ENCODE data around the gene LRRC8D.
"Not testable (repeated sequence)": the region's sequence is repeated elsewhere in the genome, so short reads cannot be mapped to it uniquely, and the experiment has no call there.

Gene LRRC8D

GRCh38 chr1:89923517-89923916, 102.7 kb downstream of the LRRC8D start:
- H3K27me3 ChIP-seq (ENCODE audit: low read length), result no peaks in the 10 kb centered on the region
- H3K27ac ChIP-seq (ENCODE audit: low read depth, low read length), result no peak overlapping the region
- no peak overlapping the region for H2AFZ ChIP-seq (ENCODE audit: low read depth, low read length, severe bottlenecking)
- no peaks in the 10 kb centered on the region for H3F3A ChIP-seq (ENCODE audit: insufficient read depth)
- no peaks in the 10 kb centered on the region for H4K20me1 ChIP-seq (ENCODE audit: low read depth, low read length)
- no peaks in the 10 kb centered on the region for H3K9me3 ChIP-seq (ENCODE audit: insufficient read depth, low read length)
- H3K9ac ChIP-seq (ENCODE audit: low read length), result no peak overlapping the region
- no peak for TF ChIP-seq CTCF (IDR thresholded peaks at IDR 0.05; ENCODE audit: insufficient read depth, low read length, poor library complexity, severe bottlenecking)
- TF ChIP-seq EZH2phosphoT487 (conservative IDR thresholded peaks at IDR 0.05; ENCODE audit: low read length), result no peak
- peaks cover 11% of the 10 kb centered on the region; the same call in 1 of the 2 replicates for H3K36me3 ChIP-seq (ENCODE audit: low read length)
- no peak overlapping the region for H3K4me2 ChIP-seq (ENCODE audit: low read depth, low read length, poor library complexity, severe bottlenecking)
- 0 out of 2 replicates have a peak, but pooled peaks cover 4% of the 10 kb centered on the region for H3K79me2 ChIP-seq (ENCODE audit: insufficient read depth, low read length)
- H3K4me3 ChIP-seq (ENCODE audit: insufficient read depth, low read length, poor library complexity, severe bottlenecking), result no peak overlapping the region
- no peaks in the 10 kb centered on the region for H3K9me2 ChIP-seq (replicated peaks; ENCODE audit: insufficient read depth, low read length)

GRCh38 chr1:89924075-89924474, 103.2 kb downstream of the LRRC8D start:
- not testable (repeated sequence) for H3K27ac ChIP-seq (ENCODE audit: low read depth, low read length); H2AFZ ChIP-seq (ENCODE audit: low read depth, low read length, severe bottlenecking); H3K9me2 ChIP-seq (replicated peaks; ENCODE audit: insufficient read depth, low read length); H3F3A ChIP-seq (ENCODE audit: insufficient read depth); H3K9me3 ChIP-seq (ENCODE audit: insufficient read depth, low read length); H3K79me2 ChIP-seq (ENCODE audit: insufficient read depth, low read length); H3K4me2 ChIP-seq (ENCODE audit: low read depth, low read length, poor library complexity, severe bottlenecking); H3K4me3 ChIP-seq (ENCODE audit: insufficient read depth, low read length, poor library complexity, severe bottlenecking); H3K9ac ChIP-seq (ENCODE audit: low read length); H3K27me3 ChIP-seq (ENCODE audit: low read length); H4K20me1 ChIP-seq (ENCODE audit: low read depth, low read length)
- peaks cover 11% of the 10 kb centered on the region; the same call in 1 of the 2 replicates for H3K36me3 ChIP-seq (ENCODE audit: low read length)

- Histone ChIP-seq H3K9me3 (ENCODE audit: insufficient read depth, low read length) (no peaks in the 10 kb centered on the region), H3K27me3 (ENCODE audit: low read length) (no peaks in the 10 kb centered on the region), H3K36me3 (ENCODE audit: low read length) (peaks cover 11% of the 10 kb centered on the region; the same call in 1 of the 2 replicates), H4K20me1 (ENCODE audit: low read depth, low read length) (no peaks in the 10 kb centered on the region), H2AFZ (ENCODE audit: low read depth, low read length, severe bottlenecking) (no peak overlapping the region), H3F3A (ENCODE audit: insufficient read depth) (no peaks in the 10 kb centered on the region), H3K79me2 (ENCODE audit: insufficient read depth, low read length) (no peaks in the 10 kb centered on the region), H3K4me2 (ENCODE audit: low read depth, low read length, poor library complexity, severe bottlenecking) (no peak overlapping the region), H3K9ac (ENCODE audit: low read length) (no peak overlapping the region), H3K9me2 (replicated peaks; ENCODE audit: insufficient read depth, low read length) (no peaks in the 10 kb centered on the region), H3K4me3 (ENCODE audit: insufficient read depth, low read length, poor library complexity, severe bottlenecking) (no peak overlapping the region), H3K27ac (ENCODE audit: low read depth, low read length) (no peak overlapping the region)
- TF ChIP-seq EZH2phosphoT487 (conservative IDR thresholded peaks at IDR 0.05; ENCODE audit: low read length), result no peak
- no peak for TF ChIP-seq CTCF (IDR thresholded peaks at IDR 0.05; ENCODE audit: insufficient read depth, low read length, poor library complexity, severe bottlenecking)
Measured at GRCh38 chr1:89927049-89927448, 106.2 kb downstream of the LRRC8D start.

- Histone ChIP-seq H2AFZ (ENCODE audit: low read depth, low read length, severe bottlenecking) (no peak overlapping the region), H3K79me2 (ENCODE audit: insufficient read depth, low read length) (no peaks in the 10 kb centered on the region)
Measured at GRCh38 chr1:89927478-89927877, 106.6 kb downstream of the LRRC8D start.

More at GRCh38 chr1:89927478-89927877, 106.6 kb downstream of the LRRC8D start:
- Histone ChIP-seq H3F3A (ENCODE audit: insufficient read depth) (no peaks in the 10 kb centered on the region), H3K27me3 (ENCODE audit: low read length) (no peaks in the 10 kb centered on the region), H4K20me1 (ENCODE audit: low read depth, low read length) (no peaks in the 10 kb centered on the region), H3K9me2 (replicated peaks; ENCODE audit: insufficient read depth, low read length) (no peaks in the 10 kb centered on the region), H3K36me3 (ENCODE audit: low read length) (peaks cover 9% of the 10 kb centered on the region; the same call in 1 of the 2 replicates), H3K4me3 (ENCODE audit: insufficient read depth, low read length, poor library complexity, severe bottlenecking) (no peak overlapping the region), H3K4me2 (ENCODE audit: low read depth, low read length, poor library complexity, severe bottlenecking) (no peak overlapping the region), H3K9me3 (ENCODE audit: insufficient read depth, low read length) (no peaks in the 10 kb centered on the region), H3K27ac (ENCODE audit: low read depth, low read length) (no peak overlapping the region), H3K9ac (ENCODE audit: low read length) (no peak overlapping the region)
- TF ChIP-seq CTCF (IDR thresholded peaks at IDR 0.05; ENCODE audit: insufficient read depth, low read length, poor library complexity, severe bottlenecking), result no peak
- TF ChIP-seq EZH2phosphoT487 (conservative IDR thresholded peaks at IDR 0.05; ENCODE audit: low read length), result no peak

Measured in SU-DHL-6 (cell line).